ENCODE results near the gene IL18R1. TPM values are rescaled to one million over a fixed set of nuclear protein-coding genes. Genes with fewer than 3 reads are reported as not detected.

The IL18R1 gene
- total RNA-seq, 4 donors from 2014 or later, result 1.7 to 9.4 (median 3.0) TPM

- no peaks in the 10 kb centered on the region for H3K9me3 ChIP-seq
- no peak overlapping the region for H3K27ac ChIP-seq
- WGBS, 2 donors, result 28 to 30% methylated on average over 3 of the region's 3 CpGs
- H3K4me1 ChIP-seq, result no peaks in the 10 kb centered on the region
- peak; percentile 11 to 14 for DNase-seq
- H3K36me3 ChIP-seq, result no peaks in the 10 kb centered on the region
- TF ChIP-seq CTCF (IDR thresholded peaks at IDR 0.05) (no peak), POLR2A (IDR thresholded peaks at IDR 0.05) (no peak)
- H3K27me3 ChIP-seq, result no peaks in the 10 kb centered on the region
- intact Hi-C loops (cut with DNase I), result no loop called here
- no peak overlapping the region for H3K4me3 ChIP-seq (replicated peaks in 1 of 3)
Measured at GRCh38 chr2:102386004-102386403, 30.4 kb downstream of the IL18R1 start.

GRCh38 chr2:102386867-102387541 lies 31.4 kb downstream of the IL18R1 start:
- H3K9me3 ChIP-seq, result no peaks in the 10 kb centered on the region
- no peak overlapping the region for H3K27ac ChIP-seq
- no peak for DNase-seq
- intact Hi-C loops (cut with DNase I), result no loop called here
- no peaks in the 10 kb centered on the region for H3K27me3 ChIP-seq
- H3K4me3 ChIP-seq (replicated peaks in 1 of 3), result no peak overlapping the region
- whole genome bisulfite sequencing, 2 donors, result 83 to 90% methylated on average over 3 of the region's 3 CpGs
- H3K4me1 ChIP-seq, result no peaks in the 10 kb centered on the region
- H3K36me3 ChIP-seq, result no peaks in the 10 kb centered on the region
- TF ChIP-seq CTCF (IDR thresholded peaks at IDR 0.05), result no peak
- no peak for TF ChIP-seq POLR2A (IDR thresholded peaks at IDR 0.05)

DNA sequence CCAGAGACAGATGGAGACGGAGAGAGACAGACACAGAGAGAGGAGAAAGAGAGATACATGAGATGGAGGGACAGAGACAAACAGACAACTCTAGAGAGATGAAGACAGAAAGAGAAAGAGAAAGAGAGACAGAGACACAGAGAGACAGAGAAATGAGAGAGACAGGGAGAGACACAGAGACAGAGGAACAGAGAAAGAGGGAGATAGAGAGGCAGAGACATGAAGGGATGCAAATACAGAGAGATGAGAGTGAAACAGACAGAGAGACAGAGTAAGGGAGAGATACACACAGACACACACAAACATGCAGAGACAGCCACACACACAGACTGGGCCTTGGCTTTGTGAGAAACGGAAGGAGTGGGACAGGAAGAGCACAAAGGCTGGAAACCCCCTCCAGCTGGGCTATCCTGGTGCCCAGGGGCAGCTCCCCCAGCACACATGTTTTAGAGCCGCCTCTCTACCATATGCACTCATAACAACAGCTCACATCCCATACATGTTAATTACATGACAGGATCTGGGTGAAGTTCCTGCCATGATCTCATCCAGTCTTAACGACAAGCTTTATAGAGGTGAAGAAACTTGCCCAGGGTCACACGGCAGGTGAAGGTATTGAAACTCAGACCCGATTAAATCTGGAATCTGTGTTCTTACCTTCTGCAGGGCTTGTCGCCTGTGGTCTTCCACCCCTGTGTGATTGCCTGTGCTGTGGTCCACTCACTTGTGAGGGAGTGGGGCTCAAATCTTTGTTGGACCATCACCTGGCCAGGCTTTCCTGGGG lies 32.4 kb downstream of the IL18R1 start:
- Histone ChIP-seq H3K36me3 (no peaks in the 10 kb centered on the region), H3K4me1 (no peaks in the 10 kb centered on the region), H3K9me3 (no peaks in the 10 kb centered on the region), H3K27ac (no peak overlapping the region), H3K27me3 (no peaks in the 10 kb centered on the region), H3K4me3 (replicated peaks in 1 of 3) (no peak overlapping the region)
- no peak for DNase-seq
- intact Hi-C loops (cut with DNase I), result no loop called here
- 90 to 98% methylated on average over 7 of the region's 7 CpGs for WGBS, 2 donors
- TF ChIP-seq POLR2A (IDR thresholded peaks at IDR 0.05), result no peak
- TF ChIP-seq CTCF (IDR thresholded peaks at IDR 0.05), result no peak

GRCh38 chr2:102391565-102391964 lies 36.0 kb downstream of the IL18R1 start:
- 88 to 89% methylated on average over 2 of the region's 2 CpGs for WGBS, 2 donors
- H3K4me3 ChIP-seq (replicated peaks in 1 of 3), result no peak overlapping the region

More at GRCh38 chr2:102391565-102391964, 36.0 kb downstream of the IL18R1 start:
- Histone ChIP-seq H3K36me3 (no peaks in the 10 kb centered on the region), H3K27me3 (no peaks in the 10 kb centered on the region), H3K27ac (no peak overlapping the region), H3K4me1 (no peaks in the 10 kb centered on the region), H3K9me3 (no peaks in the 10 kb centered on the region)
- no peak for DNase-seq
- TF ChIP-seq CTCF (IDR thresholded peaks at IDR 0.05), result no peak
- TF ChIP-seq POLR2A (IDR thresholded peaks at IDR 0.05), result no peak
- intact Hi-C loops (cut with DNase I), result no loop called here
